PFSK-1 (cell line): ENCODE measurements around the gene NRXN3.

Experiments
- FOXP2 ChIP-seq: optimal IDR thresholded peaks from 2 replicates; pipeline ENCODE3; 2011; ENCODE audit warnings: borderline replicate concordance, control low read depth, inconsistent platforms; ENCODE audit not compliant: insufficient read depth; ENCODE audit errors: extremely low read length, extremely low read depth
- POLR2AphosphoS5 ChIP-seq: IDR thresholded peaks from 2 replicates; pipeline ENCODE4 v1.6.1; 2012; ENCODE audit warnings: low read depth, mild to moderate bottlenecking, control low read depth, low read length, moderate library complexity
- SIN3A ChIP-seq: IDR thresholded peaks from 2 replicates; pipeline ENCODE4 v1.6.1; 2012; ENCODE audit warnings: mild to moderate bottlenecking, low read length, moderate library complexity, borderline replicate concordance; ENCODE audit not compliant: insufficient read depth
- TAF1 ChIP-seq: IDR thresholded peaks from 2 replicates; pipeline ENCODE4 v1.6.1; 2012; ENCODE audit warnings: low read length, control low read depth, borderline replicate concordance; ENCODE audit not compliant: insufficient read depth
- TF ChIP-seq, protein P1 (sequence below), 2 experiments: IDR thresholded peaks; 2 replicates each; pipeline versions ENCODE4 v1.6.1 to v1.8.0; 2011 to 2012; ENCODE audit warnings: low read depth in 2 of 2, low read length in 2 of 2, control low read depth in 1 of 2, inconsistent platforms in 1 of 2, mild to moderate bottlenecking in 1 of 2, moderate library complexity in 1 of 2; ENCODE audit not compliant: insufficient read depth in 1 of 2

The NRXN3 gene

DNA sequence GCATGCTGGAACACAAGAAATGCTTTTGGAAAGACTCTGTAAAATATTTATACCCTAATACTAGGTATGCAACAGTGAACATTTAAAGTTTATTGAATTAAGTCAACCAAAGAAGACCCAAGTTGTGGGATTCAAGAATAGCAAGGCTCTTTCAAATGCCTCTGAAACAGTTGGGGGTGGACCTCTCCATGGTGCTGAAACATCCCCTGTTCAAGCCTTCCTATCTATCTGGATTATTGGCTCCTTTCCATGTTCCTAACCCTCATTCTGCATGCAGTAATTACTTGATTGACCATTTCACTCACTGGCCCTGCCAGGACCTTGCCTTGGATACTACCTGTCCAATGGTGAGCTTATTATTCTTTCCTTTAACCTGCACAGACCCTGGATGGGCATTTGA is 349.7 kb downstream of the NRXN3 start:
- TF ChIP-seq TAF1 (no peak), FOXP2 (no peak), SIN3A (no peak), POLR2AphosphoS5 (no peak)
- TF ChIP-seq, protein P1, sequence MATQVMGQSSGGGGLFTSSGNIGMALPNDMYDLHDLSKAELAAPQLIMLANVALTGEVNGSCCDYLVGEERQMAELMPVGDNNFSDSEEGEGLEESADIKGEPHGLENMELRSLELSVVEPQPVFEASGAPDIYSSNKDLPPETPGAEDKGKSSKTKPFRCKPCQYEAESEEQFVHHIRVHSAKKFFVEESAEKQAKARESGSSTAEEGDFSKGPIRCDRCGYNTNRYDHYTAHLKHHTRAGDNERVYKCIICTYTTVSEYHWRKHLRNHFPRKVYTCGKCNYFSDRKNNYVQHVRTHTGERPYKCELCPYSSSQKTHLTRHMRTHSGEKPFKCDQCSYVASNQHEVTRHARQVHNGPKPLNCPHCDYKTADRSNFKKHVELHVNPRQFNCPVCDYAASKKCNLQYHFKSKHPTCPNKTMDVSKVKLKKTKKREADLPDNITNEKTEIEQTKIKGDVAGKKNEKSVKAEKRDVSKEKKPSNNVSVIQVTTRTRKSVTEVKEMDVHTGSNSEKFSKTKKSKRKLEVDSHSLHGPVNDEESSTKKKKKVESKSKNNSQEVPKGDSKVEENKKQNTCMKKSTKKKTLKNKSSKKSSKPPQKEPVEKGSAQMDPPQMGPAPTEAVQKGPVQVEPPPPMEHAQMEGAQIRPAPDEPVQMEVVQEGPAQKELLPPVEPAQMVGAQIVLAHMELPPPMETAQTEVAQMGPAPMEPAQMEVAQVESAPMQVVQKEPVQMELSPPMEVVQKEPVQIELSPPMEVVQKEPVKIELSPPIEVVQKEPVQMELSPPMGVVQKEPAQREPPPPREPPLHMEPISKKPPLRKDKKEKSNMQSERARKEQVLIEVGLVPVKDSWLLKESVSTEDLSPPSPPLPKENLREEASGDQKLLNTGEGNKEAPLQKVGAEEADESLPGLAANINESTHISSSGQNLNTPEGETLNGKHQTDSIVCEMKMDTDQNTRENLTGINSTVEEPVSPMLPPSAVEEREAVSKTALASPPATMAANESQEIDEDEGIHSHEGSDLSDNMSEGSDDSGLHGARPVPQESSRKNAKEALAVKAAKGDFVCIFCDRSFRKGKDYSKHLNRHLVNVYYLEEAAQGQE (IDR thresholded peaks at IDR 0.05; ENCODE audit: insufficient read depth in 1 of 2, low read depth in 2 of 2, low read length in 2 of 2): peak; percentile 81 to 94

GRCh38 chr14:78524196-78524595 is 354.0 kb downstream of the NRXN3 start:
- TF ChIP-seq SIN3A (no peak), POLR2AphosphoS5 (no peak), FOXP2 (no peak)
- TF ChIP-seq, protein P1 (IDR thresholded peaks at IDR 0.05; ENCODE audit: insufficient read depth in 1 of 2, low read depth in 2 of 2, low read length in 2 of 2): no peak

- TF ChIP-seq POLR2AphosphoS5: no peak
These were observed 354.6 kb downstream of the NRXN3 start for GRCh38 chr14:78524766-78525165.

- TF ChIP-seq SIN3A: no peak
- TF ChIP-seq, protein P1 (IDR thresholded peaks at IDR 0.05; ENCODE audit: insufficient read depth in 1 of 2, low read depth in 2 of 2, low read length in 2 of 2): peak; percentile 76 to 95
These were observed 359.9 kb downstream of the NRXN3 start for GRCh38 chr14:78530078-78530477.

DNA sequence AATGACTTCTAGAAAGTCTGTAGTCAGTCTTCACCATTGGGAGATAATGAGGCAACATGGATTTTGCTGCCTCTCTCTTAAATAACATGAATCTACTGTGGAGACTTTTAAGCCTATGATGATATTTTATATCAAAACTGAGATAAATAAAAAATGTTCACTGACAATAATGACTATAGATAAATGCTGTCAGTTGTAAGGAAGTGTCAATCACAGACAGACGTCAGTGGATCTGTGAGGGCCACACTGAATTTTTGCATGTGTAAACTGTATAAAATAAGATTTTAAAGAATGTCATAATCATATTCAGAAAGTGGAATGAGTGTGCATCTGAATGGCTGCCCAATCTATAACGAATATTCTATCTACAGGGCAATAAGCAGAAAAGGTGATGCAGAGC is 364.0 kb downstream of the NRXN3 start:
- no peak for TF ChIP-seq TAF1

DNA sequence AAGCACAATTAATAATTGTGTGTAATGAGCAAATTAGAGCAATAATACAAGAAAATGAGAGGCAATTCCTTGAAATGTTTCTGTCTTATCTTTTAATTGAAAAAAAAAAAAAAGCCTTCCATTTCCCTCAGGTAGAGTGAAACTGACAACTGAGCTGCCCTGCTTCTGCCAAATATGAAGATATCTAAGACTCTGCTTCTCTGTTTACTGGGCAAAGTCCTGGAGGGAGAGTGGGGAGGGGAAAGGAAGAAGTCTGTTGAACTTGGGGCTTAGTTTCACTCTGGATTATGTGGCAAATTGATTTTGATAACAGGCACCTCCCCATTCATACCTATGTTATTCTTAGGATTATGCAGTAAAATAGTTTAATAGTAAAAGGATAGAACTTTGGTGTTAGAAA is 364.9 kb downstream of the NRXN3 start:
- TF ChIP-seq, protein P1 (IDR thresholded peaks at IDR 0.05; ENCODE audit: insufficient read depth in 1 of 2, low read depth in 2 of 2, low read length in 2 of 2): no peak
- no peak for TF ChIP-seq POLR2AphosphoS5
- no peak for TF ChIP-seq TAF1
- no peak for TF ChIP-seq SIN3A
- TF ChIP-seq FOXP2: no peak
